ENCODE results near the gene HOMER2.

- TF ChIP-seq, protein P1, sequence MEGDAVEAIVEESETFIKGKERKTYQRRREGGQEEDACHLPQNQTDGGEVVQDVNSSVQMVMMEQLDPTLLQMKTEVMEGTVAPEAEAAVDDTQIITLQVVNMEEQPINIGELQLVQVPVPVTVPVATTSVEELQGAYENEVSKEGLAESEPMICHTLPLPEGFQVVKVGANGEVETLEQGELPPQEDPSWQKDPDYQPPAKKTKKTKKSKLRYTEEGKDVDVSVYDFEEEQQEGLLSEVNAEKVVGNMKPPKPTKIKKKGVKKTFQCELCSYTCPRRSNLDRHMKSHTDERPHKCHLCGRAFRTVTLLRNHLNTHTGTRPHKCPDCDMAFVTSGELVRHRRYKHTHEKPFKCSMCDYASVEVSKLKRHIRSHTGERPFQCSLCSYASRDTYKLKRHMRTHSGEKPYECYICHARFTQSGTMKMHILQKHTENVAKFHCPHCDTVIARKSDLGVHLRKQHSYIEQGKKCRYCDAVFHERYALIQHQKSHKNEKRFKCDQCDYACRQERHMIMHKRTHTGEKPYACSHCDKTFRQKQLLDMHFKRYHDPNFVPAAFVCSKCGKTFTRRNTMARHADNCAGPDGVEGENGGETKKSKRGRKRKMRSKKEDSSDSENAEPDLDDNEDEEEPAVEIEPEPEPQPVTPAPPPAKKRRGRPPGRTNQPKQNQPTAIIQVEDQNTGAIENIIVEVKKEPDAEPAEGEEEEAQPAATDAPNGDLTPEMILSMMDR (IDR thresholded peaks at IDR 0.05): no peak
- TF ChIP-seq POLR2A (IDR thresholded peaks at IDR 0.05): no peak
Measured at GRCh38 chr15:82900511-82901060, 51.9 kb downstream of the HOMER2 start.

Measured in esophagus squamous epithelium (tissue), 4 donors.